ENCODE results near the gene CEL.

DNA sequence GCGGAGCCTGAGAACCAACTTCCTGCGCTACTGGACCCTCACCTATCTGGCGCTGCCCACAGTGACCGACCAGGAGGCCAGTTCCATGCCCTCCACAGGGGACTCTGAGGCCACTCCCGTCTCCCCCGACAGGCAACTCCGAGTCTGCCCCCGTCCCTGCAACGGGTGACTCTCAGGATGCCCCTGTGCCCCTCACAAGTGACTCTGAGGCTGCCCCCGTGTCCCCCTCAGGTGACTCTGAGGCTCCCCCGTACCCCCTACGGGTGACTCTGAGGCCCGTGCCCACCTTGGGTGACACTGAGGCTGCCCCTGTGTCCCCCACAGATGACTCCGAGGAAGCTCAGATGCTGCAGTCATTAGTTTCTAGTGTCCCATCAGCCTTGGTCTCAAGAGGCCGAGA is 25.1 kb downstream of the CEL start:
- TF ChIP-seq POLR2AphosphoS5 (IDR thresholded peaks at IDR 0.05; ENCODE audit: low read depth, low read length) (no peak), TAF1 (IDR thresholded peaks at IDR 0.05; ENCODE audit: low read depth, low read length) (no peak), POLR2A (IDR thresholded peaks at IDR 0.05; ENCODE audit: low read depth, low read length) (no peak), POU2F2 (IDR thresholded peaks at IDR 0.05; ENCODE audit: low read depth, low read length) (no peak)

All from GM12891 (cell line).